Measurements from ENCODE around the gene GEN1. TPM values are rescaled to one million over a fixed set of nuclear protein-coding genes. Genes with fewer than 3 reads are reported as not detected.

The GEN1 gene
- total RNA-seq, 1 experiment from 2014 or later: 23.7 TPM

Other genes starting within 250 kb of the GEN1 start
- 0.26 to 0.37 TPM (median 0.30 TPM) in 3 replicates for gene RAD51AP2, start 235.7 kb upstream of the GEN1 start, total RNA-seq (2021)
- 78.4 to 83.6 TPM (median 82.4 TPM) in 3 replicates for gene VSNL1, start 213.4 kb upstream of the GEN1 start, total RNA-seq (2021)
- 39.9 to 46.7 TPM (median 40.5 TPM) in 3 replicates for gene SMC6, start 328 bp upstream of the GEN1 start, total RNA-seq (2021)
- gene MSGN1, start 62.3 kb downstream of the GEN1 start, total RNA-seq (2021): not detected in 3 replicates
- gene KCNS3, start 124.5 kb downstream of the GEN1 start, total RNA-seq (2021): 17.4 to 25.2 TPM (median 18.1 TPM) in 3 replicates

Measured in WTC11 (cell line).